ENCODE results near the gene CEP295NL.

DNA sequence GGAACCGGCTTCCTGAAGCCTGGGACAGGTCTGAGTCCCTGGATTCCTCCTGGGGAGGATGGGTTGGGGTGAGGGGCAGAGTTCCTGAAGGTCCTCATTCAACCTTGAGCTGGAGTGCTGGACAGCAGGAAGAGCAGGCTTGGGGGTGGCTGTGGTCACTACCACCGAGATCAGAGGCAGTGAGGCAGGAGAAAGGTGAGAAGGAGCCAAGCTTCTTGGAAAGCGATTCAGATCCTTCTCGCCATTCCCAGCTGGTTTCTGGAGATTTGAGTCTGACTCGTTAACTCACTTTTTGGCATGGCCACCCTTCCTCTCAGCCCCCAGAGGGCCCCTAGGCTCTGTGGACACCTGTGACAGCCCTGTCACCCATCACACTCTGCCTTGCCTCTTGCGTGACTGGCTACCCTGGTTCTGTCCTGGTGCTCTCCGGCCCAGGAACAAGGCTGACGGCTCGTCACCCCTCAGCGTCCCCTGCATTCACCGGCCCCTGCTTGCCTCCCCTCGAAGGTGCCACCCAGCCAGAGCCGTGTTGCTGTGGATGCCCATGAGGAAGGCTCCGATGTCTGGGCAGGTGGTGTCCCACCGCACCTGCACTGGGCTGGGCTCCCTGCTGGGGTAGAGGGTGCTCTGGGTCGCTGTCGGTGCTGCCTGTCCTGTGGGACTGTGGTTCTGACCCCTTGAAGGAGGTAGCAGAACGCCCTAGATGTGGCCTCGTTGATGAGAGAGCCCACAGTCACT lies 31.8 kb upstream of the CEP295NL start:
- TF ChIP-seq POLR2A (IDR thresholded peaks at IDR 0.05; ENCODE audit: low read depth) (no peak), POLR2AphosphoS5 (IDR thresholded peaks at IDR 0.05) (no peak), EP300 (IDR thresholded peaks at IDR 0.05) (no peak)
- TF ChIP-seq, protein P1, sequence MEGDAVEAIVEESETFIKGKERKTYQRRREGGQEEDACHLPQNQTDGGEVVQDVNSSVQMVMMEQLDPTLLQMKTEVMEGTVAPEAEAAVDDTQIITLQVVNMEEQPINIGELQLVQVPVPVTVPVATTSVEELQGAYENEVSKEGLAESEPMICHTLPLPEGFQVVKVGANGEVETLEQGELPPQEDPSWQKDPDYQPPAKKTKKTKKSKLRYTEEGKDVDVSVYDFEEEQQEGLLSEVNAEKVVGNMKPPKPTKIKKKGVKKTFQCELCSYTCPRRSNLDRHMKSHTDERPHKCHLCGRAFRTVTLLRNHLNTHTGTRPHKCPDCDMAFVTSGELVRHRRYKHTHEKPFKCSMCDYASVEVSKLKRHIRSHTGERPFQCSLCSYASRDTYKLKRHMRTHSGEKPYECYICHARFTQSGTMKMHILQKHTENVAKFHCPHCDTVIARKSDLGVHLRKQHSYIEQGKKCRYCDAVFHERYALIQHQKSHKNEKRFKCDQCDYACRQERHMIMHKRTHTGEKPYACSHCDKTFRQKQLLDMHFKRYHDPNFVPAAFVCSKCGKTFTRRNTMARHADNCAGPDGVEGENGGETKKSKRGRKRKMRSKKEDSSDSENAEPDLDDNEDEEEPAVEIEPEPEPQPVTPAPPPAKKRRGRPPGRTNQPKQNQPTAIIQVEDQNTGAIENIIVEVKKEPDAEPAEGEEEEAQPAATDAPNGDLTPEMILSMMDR (IDR thresholded peaks at IDR 0.05) = no peak

Data from esophagus muscularis mucosa (tissue), 4 donors.